K562 (cell line): Measurements from ENCODE around the gene NRTN. TPM values are rescaled to one million over a fixed set of nuclear protein-coding genes. Genes with fewer than 3 reads are reported as not detected.
"Not testable (repeated sequence)": the region's sequence is repeated elsewhere in the genome, so short reads cannot be mapped to it uniquely, and the experiment has no call there.

Source experiments
- ATAC-seq: fragments of 200-7000 bp; cut with Tn5 transposase; 3 replicates; pipeline ENCODE4 v1.9.1; 2020; ENCODE audit warnings: moderate library complexity
- BruUV-seq: library from RNA; stranded (reverse); fragments of 400-500 nt; replicated peaks from 2 replicates; lab custom pipeline; 2021; lab: Mats Ljungman, UMichigan
- CTCF ChIA-PET: fragments of 300-600 bp; formaldehyde crosslinking; extraction: SDS; loops from one replicate; lab custom pipeline; 2021; ENCODE audit warnings: low intra/inter-chr PET ratio; lab: Yijun Ruan, JAX
- POLR2A ChIA-PET: fragments of 300-600, 350-650 bp; sonication (Branson Sonifier 250); formaldehyde crosslinking; extraction: SDS; loops from one replicate; lab custom pipeline; 2021; ENCODE audit warnings: antibody characterized with exemption, inconsistent platforms; lab: Yijun Ruan, JAX
- DNase-seq, 4 experiments: peaks; one replicate each; pipeline versions ENCODE4 v3.0.0 to v3.0.0-alpha.2; 2011 to 2018; ENCODE audit warnings: low spot score in 3 of 4, mixed read lengths in 3 of 4; ENCODE audit errors: extremely low read depth in 1 of 4
- FAIRE-seq: peaks from 2 replicates; lab custom pipeline; 2011; peaks lifted over from hg19 to GRCh38; lab: Jason Lieb, UNC
- H2AFZ ChIP-seq: 2 replicates; pipeline ENCODE4 v1.6.0; 2011; ENCODE audit warnings: low read depth, low read length, control low read depth, inconsistent platforms
- H3K27ac ChIP-seq: fragments of 200-600 bp; 3 replicates; pipeline ENCODE4 v1.8.0; 2011; ENCODE audit warnings: low read depth, mild to moderate bottlenecking, control low read depth, inconsistent platforms, low read length, moderate library complexity, mixed read lengths; ENCODE audit errors: extremely low read depth
- H3K27me3 ChIP-seq, 2 experiments: fragments of 300-600 bp in 1 of 2; 2 replicates in 1 of 2; 3 replicates in 1 of 2; pipeline versions ENCODE4 v1.6.0 to v1.8.0; 2011; ENCODE audit warnings: inconsistent platforms in 2 of 2, low read length in 2 of 2, mild to moderate bottlenecking in 1 of 2, mixed read lengths in 1 of 2, moderate library complexity in 1 of 2; ENCODE audit not compliant: control insufficient read depth in 2 of 2, insufficient read depth in 2 of 2
- H3K36me3 ChIP-seq: fragments of 300-600 bp; 3 replicates; pipeline ENCODE4 v1.8.0; 2011; ENCODE audit warnings: mild to moderate bottlenecking, low read length, inconsistent platforms; ENCODE audit not compliant: control insufficient read depth, insufficient read depth
- H3K4me1 ChIP-seq, 2 experiments: fragments of 200-600 bp in 1 of 2; replicated peaks in 1 of 2; 2 replicates in 1 of 2; 3 replicates in 1 of 2; pipeline versions ENCODE4 v1.5.1 to v1.8.0; 2011; ENCODE audit warnings: inconsistent platforms in 2 of 2, low read length in 2 of 2, mild to moderate bottlenecking in 1 of 2, mixed read lengths in 1 of 2, moderate library complexity in 1 of 2; ENCODE audit not compliant: control insufficient read depth in 2 of 2, insufficient read depth in 2 of 2
- H3K4me2 ChIP-seq: 2 replicates; pipeline ENCODE4 v1.6.1; 2011; ENCODE audit warnings: low read length, control low read depth, inconsistent platforms, mixed read lengths; ENCODE audit not compliant: insufficient read depth
- H3K4me3 ChIP-seq: fragments of 200-600 bp; sonication (generic), shearing (Covaris generic); 2 replicates; pipeline ENCODE4 v1.5.1; 2016; ENCODE audit warnings: control low read depth, inconsistent platforms
- H3K79me2 ChIP-seq: fragments of 200-600 bp; 3 replicates; pipeline ENCODE4 v1.8.0; 2011; ENCODE audit warnings: low read length, inconsistent platforms; ENCODE audit not compliant: control insufficient read depth, insufficient read depth
- H3K9ac ChIP-seq, 2 experiments: 2 replicates each; pipeline versions ENCODE4 v1.6.0 to v1.6.1; 2011; ENCODE audit warnings: low read depth in 2 of 2, low read length in 2 of 2, control low read depth in 1 of 2, inconsistent platforms in 1 of 2, mild to moderate bottlenecking in 1 of 2, mixed read lengths in 1 of 2; ENCODE audit not compliant: insufficient read depth in 1 of 2
- H3K9me1 ChIP-seq: one replicate; pipeline ENCODE4 v1.6.0; 2011; ENCODE audit warnings: inconsistent platforms, mild to moderate bottlenecking, low read length, moderate library complexity; ENCODE audit not compliant: control insufficient read depth, insufficient read depth
- H3K9me3 ChIP-seq: replicated peaks from 2 replicates; pipeline ENCODE4 v1.5.1; 2011; ENCODE audit warnings: low read depth, low read length, inconsistent platforms; ENCODE audit not compliant: control insufficient read depth, insufficient read depth
- H4K20me1 ChIP-seq: replicated peaks from 2 replicates; pipeline ENCODE4 v1.6.1; 2011; ENCODE audit warnings: low read length, inconsistent platforms, mixed read lengths; ENCODE audit not compliant: control insufficient read depth, insufficient read depth
- GABPA ChIP-seq: fragments of 200-800 bp; sonication (Bioruptor generic); conservative IDR thresholded peaks from 2 replicates; pipeline ENCODE4 v1.6.1; 2016; ENCODE audit warnings: low read depth, missing genetic modification characterization, missing compliant biosample characterization
- GATAD2A ChIP-seq: fragments of 450-650 bp; IDR thresholded peaks from 2 replicates; pipeline ENCODE4 v1.6.1; 2017
- HDGF ChIP-seq: fragments of 450-650 bp; IDR thresholded peaks from 2 replicates; pipeline ENCODE4 v1.6.1; 2016
- HMBOX1 ChIP-seq: sonication (generic); IDR thresholded peaks from 2 replicates; pipeline ENCODE4 v1.6.1; 2016
- SETDB1 ChIP-seq: IDR thresholded peaks from one replicate; pipeline ENCODE4 v1.6.1; 2012; ENCODE audit warnings: low read length, control low read depth, inconsistent platforms
- ZBED1 ChIP-seq: IDR thresholded peaks from 2 replicates; pipeline ENCODE4 v1.6.1; 2014
- ZNF121 ChIP-seq: sonication (generic); formaldehyde crosslinking; conservative IDR thresholded peaks from 2 replicates; pipeline ENCODE4 v1.8.0; 2022; ENCODE audit warnings: missing genetic modification reagents
- ZNF395 ChIP-seq: fragments of 200-800 bp; sonication (Bioruptor generic); IDR thresholded peaks from 2 replicates; pipeline ENCODE4 v1.6.1; 2017; ENCODE audit warnings: missing genetic modification characterization, missing compliant biosample characterization
- ZNF668 ChIP-seq: fragments of 250-450 bp; sonication (Bioruptor Pico); IDR thresholded peaks from 2 replicates; pipeline ENCODE4 v1.8.0; 2022; ENCODE audit warnings: mild to moderate bottlenecking, inconsistent platforms
- ZNF764 ChIP-seq: fragments of 250-450 bp; sonication (Bioruptor Pico); IDR thresholded peaks from 2 replicates; pipeline ENCODE4 v1.4.0; 2020; ENCODE audit warnings: low read depth, mild to moderate bottlenecking, moderate library complexity
- WGBS: fragments of 100-300 bp; shearing (Covaris generic); methylation state at CpG from one replicate; pipeline ENCODE4 v1.1.6; 2016; ENCODE audit warnings: low coverage, mixed read lengths; ENCODE audit not compliant: insufficient coverage; ENCODE audit errors: missing lambda C conversion rate; 5-methylcytosine and 5-hydroxymethylcytosine counted together
- in situ Hi-C: fragments of 300-500 bp; cut with MboI; formaldehyde crosslinking; loops from 4 replicates; pipeline ENCODE4 v1.15.0; 2018; ENCODE audit warnings: inconsistent platforms, mixed read lengths
- intact Hi-C: fragments of 100-400 bp; cut with micrococcal nuclease; formaldehyde crosslinking; loops from 2 replicates; pipeline ENCODE4 v1.14.2; 2022
- polyA plus RNA-seq, 8 experiments: library from polyadenylated mRNA; depleted of rRNA in 4 of 8; stranded (reverse) in 5 of 8; unstranded in 3 of 8; fragments of >200 nt; fragmentation: Nextera tagmentation in 2 of 8; fragmentation: Illumina TruSeq in 1 of 8; extraction: Ambion mirVana in 2 of 8; extraction: Trizol in 1 of 8; gene quantifications; 2 replicates each; pipeline versions ENCODE4 v1.2.1 to v1.2.3, GENCODE V29; 2011 to 2014; ENCODE audit warnings: inconsistent platforms in 1 of 8, missing spikeins in 1 of 8
- total RNA-seq, 7 experiments: library from RNA; depleted of rRNA in 6 of 7; stranded (reverse); fragments of >200 nt in 6 of 7; fragmentation: Illumina TruSeq in 2 of 7; extraction: Trizol in 2 of 7; gene quantifications; 2 replicates each; pipeline versions ENCODE4 v1.2.1 to v1.2.3, GENCODE V29; 2011 to 2021; ENCODE audit warnings: low replicate concordance in 1 of 7

NRTN gene
- total and polyA plus RNA-seq, 9 of the 15 experiments (the other 6 are each of a cell fraction or from before 2014, with no cell fraction given), result 0.62 to 8.1 (median 1.6) TPM; not detected in 2

GRCh38 chr19:5778402-5778801 lies 26.5 kb upstream of the NRTN start (continued):
- TF ChIP-seq ZNF395 (CRISPR knock-in tag) (no peak), HMBOX1 (no peak), GATAD2A (no peak), GABPA (tag) (no peak), ZNF764 (CRISPR knock-in tag) (no peak), SETDB1 (no peak), ZBED1 (no peak), ZNF668 (CRISPR knock-in tag) (no peak), HDGF (no peak)

DNA sequence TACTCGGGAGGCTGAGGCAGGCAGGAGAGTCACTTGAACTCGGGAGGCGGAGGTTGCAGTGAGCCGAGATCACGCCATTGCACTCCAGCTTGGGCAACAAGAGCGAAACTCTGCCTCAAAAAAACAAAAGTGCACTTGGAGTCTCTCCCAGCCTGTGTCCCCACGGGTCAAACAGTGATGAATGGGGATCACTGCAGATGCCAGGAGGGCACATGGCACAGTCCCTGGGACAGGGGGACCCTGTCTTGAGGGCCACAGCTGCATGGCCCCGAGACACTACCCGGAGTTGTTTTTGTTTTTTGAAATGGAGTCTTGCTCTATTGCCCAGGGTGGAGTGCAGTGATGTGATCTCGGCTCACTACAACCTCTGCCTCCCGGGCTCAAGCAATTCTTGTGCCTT lies 24.0 kb upstream of the NRTN start:
- BruUV-seq, H3K9me1 ChIP-seq, H3K4me2 ChIP-seq, H4K20me1 ChIP-seq, ATAC-seq, H3K79me2 ChIP-seq, H3K9ac ChIP-seq, intact Hi-C loops, H3K4me3 ChIP-seq, in situ Hi-C loops, H3K27ac ChIP-seq, H2AFZ ChIP-seq, H3K9me3 ChIP-seq, FAIRE-seq, CTCF ChIA-PET, DNase-seq, H3K27me3 ChIP-seq: not testable (repeated sequence)
- Histone ChIP-seq H3K36me3 (peaks cover 25% of the 10 kb centered on the region; the same call in 2 of the 3 replicates), H3K4me1 (peaks cover 0 to 31% of the 10 kb centered on the region in 2 experiments; a peak in 2 of 5 replicates)
- POLR2A ChIA-PET, result interaction anchor here (0.6 to 1.7 kb wide), 3 partner anchors 9 to 598 kb away, joined by 3 to 8 read pairs (median 4); partner anchors contain the start of gene DUS3L
- TF ChIP-seq ZNF121 (CRISPR knock-in tag), result 0 out of 2 replicates have a peak, but pooled peaks have one; percentile 26
- 49% methylated on average over 8 of the region's 11 CpGs for WGBS
